Stimulated activated CD8-positive, alpha-beta memory T cell treated with anti-CD3 and anti-CD28 coated beads, Interleukin-15, amount 100 ng/mL, for 4 hours (primary cell): ENCODE data around the gene PLB1.
"Not testable (repeated sequence)": the region's sequence is repeated elsewhere in the genome, so short reads cannot be mapped to it uniquely, and the experiment has no call there.

Experiments used
- DNase-seq, 2 donors: peaks; one replicate each; pipeline ENCODE4 v3.0.0-alpha.2; 2020; ENCODE audit warnings: low read depth in 2 of 2

PLB1 gene

DNA sequence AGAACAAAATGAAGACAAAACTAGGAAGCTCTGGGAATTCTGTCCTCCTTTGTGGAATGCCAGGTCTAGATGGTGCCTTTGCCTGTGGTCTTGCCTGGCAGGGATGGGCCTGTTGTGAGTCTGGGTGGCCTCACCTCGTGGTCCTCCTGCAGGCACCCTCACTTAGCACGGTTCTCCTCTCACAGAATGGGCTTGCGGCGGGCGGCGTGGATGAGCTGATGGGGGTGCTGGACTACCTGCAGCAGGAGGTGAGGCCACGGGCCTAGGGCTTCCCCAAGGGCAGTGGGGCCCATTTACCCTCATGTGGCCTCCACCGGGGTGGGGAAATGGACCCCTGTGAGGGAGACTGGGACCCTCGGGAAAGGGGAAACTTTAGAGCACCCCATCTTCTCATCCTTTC is 42.3 kb downstream of the PLB1 start:
- DNase-seq: no peak

GRCh38 chr2:28538652-28539051 is 42.8 kb downstream of the PLB1 start:
- DNase-seq: no peak

DNA sequence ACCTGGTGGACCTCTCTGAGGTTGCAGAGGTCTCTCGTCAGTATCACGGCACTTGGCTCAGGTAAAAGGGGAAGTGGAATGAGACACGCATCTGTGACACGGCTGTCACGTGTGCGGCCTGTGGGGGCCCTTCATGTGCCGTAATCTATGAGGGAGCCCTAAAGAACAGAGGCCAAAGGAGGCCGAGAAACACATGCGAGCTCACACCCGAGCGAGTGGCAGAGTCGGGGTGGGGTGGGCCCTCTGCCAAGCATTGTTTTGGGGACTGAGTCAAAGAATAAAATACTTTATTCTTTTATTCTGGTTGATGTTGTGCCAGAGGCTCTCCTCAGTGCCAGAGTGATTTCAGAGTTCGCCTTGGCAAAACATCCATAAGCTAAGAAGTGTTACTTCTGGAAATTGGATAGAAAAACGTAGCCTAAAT is 43.3 kb downstream of the PLB1 start:
- DNase-seq: no peak

DNA sequence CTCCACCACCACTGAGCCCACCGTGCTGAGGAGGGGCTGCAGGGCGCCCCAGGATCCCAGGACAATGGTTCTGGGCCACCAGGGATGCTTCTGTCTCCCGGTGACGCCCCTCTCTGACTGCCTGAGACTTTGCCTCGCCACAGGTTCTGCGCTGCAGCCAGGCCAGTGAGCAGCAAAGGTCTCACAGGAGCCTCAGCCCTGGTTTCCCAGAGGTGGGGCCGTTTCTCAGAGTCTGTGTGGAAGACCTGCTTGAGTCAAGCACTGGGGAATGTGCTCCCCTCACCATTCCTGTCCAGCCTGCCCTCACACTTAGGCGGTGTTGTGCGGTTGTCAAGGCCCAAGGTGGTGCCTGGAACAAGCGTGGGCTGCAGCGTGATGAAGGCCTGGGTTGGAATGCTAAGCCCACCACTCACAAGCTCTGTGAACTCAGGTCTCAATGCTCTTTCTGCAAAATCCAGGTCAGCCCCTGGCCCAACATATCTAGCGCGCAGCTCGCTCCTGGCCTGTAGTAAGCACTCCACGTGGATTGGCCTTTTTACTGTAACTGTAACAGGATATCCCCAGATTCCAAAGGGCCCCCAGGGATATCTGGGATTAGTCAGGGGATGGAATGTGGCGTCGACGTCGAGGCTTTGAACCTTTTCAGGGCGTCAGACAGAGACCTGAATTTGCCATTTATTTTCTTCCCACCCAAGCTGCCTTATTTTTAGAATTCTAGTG is 47.6 kb downstream of the PLB1 start:
- no peak for DNase-seq

- DNase-seq: no peak
Measured at GRCh38 chr2:28544036-28544346, 48.1 kb downstream of the PLB1 start.

- DNase-seq: no peak
Measured at GRCh38 chr2:28544405-28544921, 48.6 kb downstream of the PLB1 start.

GRCh38 chr2:28544922-28545589 is 49.2 kb downstream of the PLB1 start:
- no peak for DNase-seq

- DNase-seq: no peak
Measured at GRCh38 chr2:28545590-28546200, 49.8 kb downstream of the PLB1 start.

GRCh38 chr2:28546242-28546641 is 50.4 kb downstream of the PLB1 start:
- no peak for DNase-seq

DNA sequence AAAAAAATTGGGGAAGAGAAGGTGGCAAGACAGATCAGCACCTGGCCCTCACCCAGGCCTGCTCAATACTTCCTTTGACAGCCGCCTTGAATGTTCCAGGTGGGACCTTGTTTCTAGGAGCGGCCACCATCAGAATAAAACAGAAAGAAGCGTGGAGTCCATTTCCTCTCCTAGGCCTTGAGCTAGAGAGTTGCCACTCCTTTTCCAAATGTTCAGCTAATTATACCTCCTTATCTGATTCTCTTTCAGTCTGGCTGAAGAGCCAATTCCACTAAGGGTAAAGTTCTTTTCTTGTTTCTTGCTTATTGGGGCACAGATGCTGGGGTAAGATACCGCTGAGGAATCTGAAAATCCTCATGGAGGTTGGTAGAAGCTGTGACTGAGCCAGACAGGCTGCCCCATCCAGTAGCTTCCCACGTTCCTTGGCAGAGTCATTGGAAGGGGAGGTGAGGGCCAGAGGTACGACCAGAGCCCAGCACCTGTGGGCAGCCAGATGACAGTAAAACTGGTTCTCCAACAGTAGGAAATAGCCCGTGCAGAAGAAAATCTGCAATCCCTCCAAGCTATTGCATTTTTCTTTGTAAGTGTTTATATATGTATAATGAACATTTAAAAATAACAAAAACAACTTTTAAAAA is 51.5 kb downstream of the PLB1 start:
- DNase-seq: no peak

GRCh38 chr2:28547906-28548600 is 52.2 kb downstream of the PLB1 start:
- no peak for DNase-seq

DNA sequence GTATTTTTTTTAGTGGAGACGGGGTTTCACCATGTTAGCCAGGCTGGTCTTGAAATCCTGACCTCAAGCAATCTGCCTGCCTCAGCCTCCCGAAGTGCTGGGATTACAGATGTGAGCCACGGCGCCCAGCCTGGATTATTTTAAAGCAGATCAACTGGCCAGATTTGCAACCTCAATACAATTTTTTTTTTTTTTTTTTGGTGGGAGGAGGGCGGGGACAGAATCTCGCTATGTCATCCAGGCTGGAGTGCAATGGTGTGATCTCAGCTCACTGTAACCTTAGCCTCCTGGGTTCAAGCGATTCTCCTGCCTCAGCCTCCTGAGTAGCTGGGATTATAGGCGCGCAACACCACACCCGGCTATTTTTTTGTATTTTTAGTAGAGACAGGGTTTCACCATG is 54.5 kb downstream of the PLB1 start:
- DNase-seq: not testable (repeated sequence)

DNA sequence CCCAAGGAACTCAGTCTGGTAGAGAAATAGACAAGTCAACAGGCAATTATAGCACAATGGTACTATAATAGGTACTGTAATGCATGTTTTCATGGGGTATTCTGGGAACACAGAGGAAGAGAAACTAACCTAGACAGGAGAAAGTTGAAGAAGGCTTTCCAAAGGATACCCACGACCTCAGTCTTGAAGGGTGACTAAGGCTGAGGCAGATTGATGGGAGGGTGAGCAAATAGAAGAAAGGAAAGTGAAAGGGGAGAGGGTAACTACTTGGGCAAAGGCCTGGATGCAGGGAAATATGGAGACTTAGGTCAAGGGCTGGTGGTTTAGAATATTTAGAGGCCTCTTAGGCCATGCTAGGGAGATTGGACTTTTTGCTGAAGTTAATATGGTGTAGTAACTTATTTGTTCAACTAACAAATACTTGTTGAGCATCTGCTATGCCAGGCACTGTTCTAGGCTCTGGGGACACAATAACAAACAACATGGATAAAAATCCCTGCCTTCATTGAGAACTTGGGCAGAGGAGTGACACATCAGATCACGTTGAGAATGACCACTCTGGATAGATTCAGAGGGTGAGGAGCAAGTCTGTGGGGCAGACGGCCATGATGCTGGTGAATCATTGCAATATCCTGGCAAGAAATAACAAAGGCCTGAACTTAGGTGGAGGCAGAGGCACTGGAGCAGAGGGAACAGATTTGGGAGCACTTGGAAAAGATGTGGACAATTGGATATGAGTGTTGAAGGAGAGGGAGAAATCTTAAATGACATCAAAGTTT is 56.4 kb downstream of the PLB1 start:
- DNase-seq: no peak

GRCh38 chr2:28556303-28556702 is 60.4 kb downstream of the PLB1 start:
- DNase-seq: no peak

GRCh38 chr2:28557389-28558131 is 61.7 kb downstream of the PLB1 start:
- no peak for DNase-seq

- DNase-seq: no peak
Measured at GRCh38 chr2:28558158-28558820, 62.4 kb downstream of the PLB1 start.

GRCh38 chr2:28558918-28559317 is 63.1 kb downstream of the PLB1 start:
- DNase-seq: no peak

- DNase-seq: no peak
Measured at GRCh38 chr2:28563869-28564268, 68.0 kb downstream of the PLB1 start.

DNA sequence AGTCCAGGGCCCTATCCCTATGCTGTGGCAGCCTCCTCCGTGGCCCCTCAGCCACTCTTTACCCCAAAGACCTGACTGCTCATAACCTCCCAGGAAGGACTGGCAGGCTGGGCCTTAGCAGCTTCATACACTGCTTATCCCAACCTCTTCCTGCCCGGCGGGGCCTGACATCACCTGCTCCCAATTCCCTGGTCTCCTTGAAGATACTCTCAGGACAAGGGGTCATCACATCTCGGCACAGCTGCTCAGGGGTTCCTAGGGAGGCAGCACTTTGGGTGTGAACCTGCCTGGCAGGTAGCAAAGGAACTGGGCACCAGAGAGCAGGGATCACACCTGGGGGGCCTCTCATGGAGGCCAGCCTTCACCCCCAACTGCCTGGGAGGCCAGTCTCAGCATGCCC is 68.5 kb downstream of the PLB1 start:
- no peak for DNase-seq

GRCh38 chr2:28565033-28565432 is 69.2 kb downstream of the PLB1 start:
- DNase-seq: no peak
